ENCODE measurements around the gene PRKG1.

DNA sequence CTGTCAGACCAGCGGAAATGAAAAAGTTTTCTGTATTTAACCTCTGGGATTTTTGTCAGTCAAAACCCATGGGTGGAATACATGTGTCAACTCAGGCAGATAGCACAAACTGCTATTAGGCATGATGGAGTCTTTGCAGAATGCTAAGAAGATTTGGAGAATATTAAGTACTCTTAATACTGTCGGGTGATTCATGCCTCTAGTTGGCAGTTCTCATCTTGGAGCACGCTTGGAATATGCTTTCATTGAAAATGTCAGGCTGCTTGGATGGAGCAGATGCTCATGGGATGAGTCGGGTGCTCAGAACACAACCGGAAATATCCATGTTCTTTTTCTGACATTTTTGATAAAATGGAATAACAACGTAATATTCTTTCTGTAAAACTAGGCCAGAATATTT lies 27.6 kb upstream of the PRKG1 start:
- TF ChIP-seq, protein P1, sequence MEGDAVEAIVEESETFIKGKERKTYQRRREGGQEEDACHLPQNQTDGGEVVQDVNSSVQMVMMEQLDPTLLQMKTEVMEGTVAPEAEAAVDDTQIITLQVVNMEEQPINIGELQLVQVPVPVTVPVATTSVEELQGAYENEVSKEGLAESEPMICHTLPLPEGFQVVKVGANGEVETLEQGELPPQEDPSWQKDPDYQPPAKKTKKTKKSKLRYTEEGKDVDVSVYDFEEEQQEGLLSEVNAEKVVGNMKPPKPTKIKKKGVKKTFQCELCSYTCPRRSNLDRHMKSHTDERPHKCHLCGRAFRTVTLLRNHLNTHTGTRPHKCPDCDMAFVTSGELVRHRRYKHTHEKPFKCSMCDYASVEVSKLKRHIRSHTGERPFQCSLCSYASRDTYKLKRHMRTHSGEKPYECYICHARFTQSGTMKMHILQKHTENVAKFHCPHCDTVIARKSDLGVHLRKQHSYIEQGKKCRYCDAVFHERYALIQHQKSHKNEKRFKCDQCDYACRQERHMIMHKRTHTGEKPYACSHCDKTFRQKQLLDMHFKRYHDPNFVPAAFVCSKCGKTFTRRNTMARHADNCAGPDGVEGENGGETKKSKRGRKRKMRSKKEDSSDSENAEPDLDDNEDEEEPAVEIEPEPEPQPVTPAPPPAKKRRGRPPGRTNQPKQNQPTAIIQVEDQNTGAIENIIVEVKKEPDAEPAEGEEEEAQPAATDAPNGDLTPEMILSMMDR (IDR thresholded peaks at IDR 0.05): no peak
- TF ChIP-seq POLR2A (IDR thresholded peaks at IDR 0.05): no peak
